ENCODE data around the gene ZBTB20.

The ZBTB20 gene

DNA sequence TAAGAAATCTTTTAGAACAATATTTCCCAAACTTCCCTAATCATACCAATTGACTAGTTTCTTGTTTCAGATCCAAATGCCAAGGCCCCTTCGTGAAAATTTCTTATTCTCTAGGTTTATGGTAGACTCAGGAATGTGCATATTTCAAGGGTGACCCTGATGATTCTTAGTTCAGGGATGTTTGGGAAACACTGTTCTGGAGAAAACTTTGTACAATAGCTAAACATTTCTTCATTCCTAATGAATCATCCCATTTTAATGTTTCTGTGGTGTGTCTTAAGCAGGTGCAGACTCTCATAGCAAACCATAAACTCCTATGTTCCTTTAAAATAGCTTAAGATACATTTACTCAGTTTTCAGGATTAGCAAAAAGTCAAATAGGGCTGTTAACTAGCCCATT, 538.8 kb downstream of the ZBTB20 start:
- ATAC-seq, result peak; percentile 95
- no peak for TF ChIP-seq BACH2 (CRISPR knock-in tag; IDR thresholded peaks at IDR 0.05; ENCODE audit: borderline replicate concordance)
- 0 out of 2 replicates have a peak, but pooled peaks have one; percentile 16 for TF ChIP-seq ZFP3 (CRISPR knock-in tag; IDR thresholded peaks at IDR 0.05)
- no peak for TF ChIP-seq ZNF70 (CRISPR knock-in tag; IDR thresholded peaks at IDR 0.05)
- TF ChIP-seq POU6F1 (CRISPR knock-in tag; IDR thresholded peaks at IDR 0.05; ENCODE audit: borderline replicate concordance, low read depth), result no peak
- peak; percentile 47 for TF ChIP-seq ISL1 (CRISPR knock-in tag; IDR thresholded peaks at IDR 0.05)

DNA sequence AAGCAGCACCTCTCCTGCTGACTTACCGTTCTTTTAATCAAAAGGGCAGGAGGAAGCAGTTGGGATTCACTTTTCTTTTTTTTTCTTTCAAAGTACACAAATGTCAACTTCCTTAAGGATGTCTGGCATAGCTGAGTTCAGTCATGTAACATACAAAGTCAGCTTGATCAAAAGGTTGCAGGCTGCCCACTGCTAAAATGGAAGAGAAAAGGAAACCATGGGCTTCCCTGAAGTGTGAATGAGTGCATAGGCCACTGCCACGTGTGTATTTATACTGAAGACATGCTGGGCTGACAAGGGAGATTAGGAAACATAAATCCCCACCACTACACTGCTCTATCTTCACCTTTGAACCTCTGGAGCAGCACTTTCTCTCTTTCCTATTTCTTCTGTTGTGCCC, 540.8 kb downstream of the ZBTB20 start:
- TF ChIP-seq, protein P1, sequence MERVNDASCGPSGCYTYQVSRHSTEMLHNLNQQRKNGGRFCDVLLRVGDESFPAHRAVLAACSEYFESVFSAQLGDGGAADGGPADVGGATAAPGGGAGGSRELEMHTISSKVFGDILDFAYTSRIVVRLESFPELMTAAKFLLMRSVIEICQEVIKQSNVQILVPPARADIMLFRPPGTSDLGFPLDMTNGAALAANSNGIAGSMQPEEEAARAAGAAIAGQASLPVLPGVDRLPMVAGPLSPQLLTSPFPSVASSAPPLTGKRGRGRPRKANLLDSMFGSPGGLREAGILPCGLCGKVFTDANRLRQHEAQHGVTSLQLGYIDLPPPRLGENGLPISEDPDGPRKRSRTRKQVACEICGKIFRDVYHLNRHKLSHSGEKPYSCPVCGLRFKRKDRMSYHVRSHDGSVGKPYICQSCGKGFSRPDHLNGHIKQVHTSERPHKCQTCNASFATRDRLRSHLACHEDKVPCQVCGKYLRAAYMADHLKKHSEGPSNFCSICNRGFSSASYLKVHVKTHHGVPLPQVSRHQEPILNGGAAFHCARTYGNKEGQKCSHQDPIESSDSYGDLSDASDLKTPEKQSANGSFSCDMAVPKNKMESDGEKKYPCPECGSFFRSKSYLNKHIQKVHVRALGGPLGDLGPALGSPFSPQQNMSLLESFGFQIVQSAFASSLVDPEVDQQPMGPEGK (CRISPR knock-in tag; IDR thresholded peaks at IDR 0.05; ENCODE audit: borderline replicate concordance), result no peak
- TF ChIP-seq, protein P2, sequence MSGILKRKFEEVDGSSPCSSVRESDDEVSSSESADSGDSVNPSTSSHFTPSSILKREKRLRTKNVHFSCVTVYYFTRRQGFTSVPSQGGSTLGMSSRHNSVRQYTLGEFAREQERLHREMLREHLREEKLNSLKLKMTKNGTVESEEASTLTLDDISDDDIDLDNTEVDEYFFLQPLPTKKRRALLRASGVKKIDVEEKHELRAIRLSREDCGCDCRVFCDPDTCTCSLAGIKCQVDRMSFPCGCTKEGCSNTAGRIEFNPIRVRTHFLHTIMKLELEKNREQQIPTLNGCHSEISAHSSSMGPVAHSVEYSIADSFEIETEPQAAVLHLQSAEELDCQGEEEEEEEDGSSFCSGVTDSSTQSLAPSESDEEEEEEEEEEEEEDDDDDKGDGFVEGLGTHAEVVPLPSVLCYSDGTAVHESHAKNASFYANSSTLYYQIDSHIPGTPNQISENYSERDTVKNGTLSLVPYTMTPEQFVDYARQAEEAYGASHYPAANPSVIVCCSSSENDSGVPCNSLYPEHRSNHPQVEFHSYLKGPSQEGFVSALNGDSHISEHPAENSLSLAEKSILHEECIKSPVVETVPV (CRISPR knock-in tag; IDR thresholded peaks at IDR 0.05), result no peak
- TF ChIP-seq ZC3H10 (CRISPR knock-in tag; IDR thresholded peaks at IDR 0.05) (no peak), ZFP30 (CRISPR knock-in tag; IDR thresholded peaks at IDR 0.05) (no peak), CSDC2 (CRISPR knock-in tag; IDR thresholded peaks at IDR 0.05) (no peak), TSHZ2 (CRISPR knock-in tag; IDR thresholded peaks at IDR 0.05) (no peak), BACH2 (CRISPR knock-in tag; IDR thresholded peaks at IDR 0.05; ENCODE audit: borderline replicate concordance) (no peak), POU6F1 (CRISPR knock-in tag; IDR thresholded peaks at IDR 0.05; ENCODE audit: borderline replicate concordance, low read depth) (no peak), ZNF8 (CRISPR knock-in tag; IDR thresholded peaks at IDR 0.05) (no peak), GLIS3 (CRISPR knock-in tag; IDR thresholded peaks at IDR 0.05) (no peak)

GRCh38 chr3:114600571-114600970, 546.5 kb downstream of the ZBTB20 start:
- ATAC-seq, result no peak
- TF ChIP-seq ZNF8 (CRISPR knock-in tag; IDR thresholded peaks at IDR 0.05) (no peak), ZFP3 (CRISPR knock-in tag; IDR thresholded peaks at IDR 0.05) (no peak), ISL1 (CRISPR knock-in tag; IDR thresholded peaks at IDR 0.05) (no peak)

More for the DNA sequence above, 540.8 kb downstream of the ZBTB20 start:
- ATAC-seq, result no peak

DNA sequence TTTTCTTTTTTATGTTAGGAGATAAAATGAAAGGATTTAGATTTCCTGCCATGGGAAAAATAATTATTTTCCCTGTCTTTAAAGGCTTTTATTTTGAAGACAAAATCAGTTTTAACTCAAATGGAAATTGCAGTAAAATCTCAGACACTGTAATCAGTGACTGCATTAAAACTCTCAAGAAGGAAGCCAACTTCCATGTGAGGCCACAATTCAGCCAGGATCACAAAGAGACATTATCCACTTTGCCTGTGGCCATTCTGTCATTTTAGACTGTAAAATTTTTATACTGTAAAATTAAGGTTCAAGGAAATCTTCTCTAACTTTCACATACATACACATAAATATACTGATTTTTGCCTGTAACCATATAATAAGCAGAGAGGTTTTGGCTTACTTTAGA, 549.2 kb downstream of the ZBTB20 start:
- TF ChIP-seq ZFP30 (CRISPR knock-in tag; IDR thresholded peaks at IDR 0.05) (no peak), TSHZ2 (CRISPR knock-in tag; IDR thresholded peaks at IDR 0.05) (no peak), ZFP3 (CRISPR knock-in tag; IDR thresholded peaks at IDR 0.05) (no peak), TOX (CRISPR knock-in tag; IDR thresholded peaks at IDR 0.05; ENCODE audit: borderline replicate concordance) (no peak), ZC3H10 (CRISPR knock-in tag; IDR thresholded peaks at IDR 0.05) (no peak), BACH2 (CRISPR knock-in tag; IDR thresholded peaks at IDR 0.05; ENCODE audit: borderline replicate concordance) (no peak), PPARA (CRISPR knock-in tag; IDR thresholded peaks at IDR 0.05; ENCODE audit: borderline replicate concordance) (no peak), CSDC2 (CRISPR knock-in tag; IDR thresholded peaks at IDR 0.05) (no peak)
- TF ChIP-seq, protein P2 (CRISPR knock-in tag; IDR thresholded peaks at IDR 0.05), result no peak
- no peak for ATAC-seq

All from SK-N-SH treated with all-trans-retinoic acid at 6 μM for 48 hours (cell line).